ENCODE results near the gene HOXA13.
A peak's percentile ranks its signal among the peaks of the same experiment; 100 is the strongest.

Gene HOXA13

DNA sequence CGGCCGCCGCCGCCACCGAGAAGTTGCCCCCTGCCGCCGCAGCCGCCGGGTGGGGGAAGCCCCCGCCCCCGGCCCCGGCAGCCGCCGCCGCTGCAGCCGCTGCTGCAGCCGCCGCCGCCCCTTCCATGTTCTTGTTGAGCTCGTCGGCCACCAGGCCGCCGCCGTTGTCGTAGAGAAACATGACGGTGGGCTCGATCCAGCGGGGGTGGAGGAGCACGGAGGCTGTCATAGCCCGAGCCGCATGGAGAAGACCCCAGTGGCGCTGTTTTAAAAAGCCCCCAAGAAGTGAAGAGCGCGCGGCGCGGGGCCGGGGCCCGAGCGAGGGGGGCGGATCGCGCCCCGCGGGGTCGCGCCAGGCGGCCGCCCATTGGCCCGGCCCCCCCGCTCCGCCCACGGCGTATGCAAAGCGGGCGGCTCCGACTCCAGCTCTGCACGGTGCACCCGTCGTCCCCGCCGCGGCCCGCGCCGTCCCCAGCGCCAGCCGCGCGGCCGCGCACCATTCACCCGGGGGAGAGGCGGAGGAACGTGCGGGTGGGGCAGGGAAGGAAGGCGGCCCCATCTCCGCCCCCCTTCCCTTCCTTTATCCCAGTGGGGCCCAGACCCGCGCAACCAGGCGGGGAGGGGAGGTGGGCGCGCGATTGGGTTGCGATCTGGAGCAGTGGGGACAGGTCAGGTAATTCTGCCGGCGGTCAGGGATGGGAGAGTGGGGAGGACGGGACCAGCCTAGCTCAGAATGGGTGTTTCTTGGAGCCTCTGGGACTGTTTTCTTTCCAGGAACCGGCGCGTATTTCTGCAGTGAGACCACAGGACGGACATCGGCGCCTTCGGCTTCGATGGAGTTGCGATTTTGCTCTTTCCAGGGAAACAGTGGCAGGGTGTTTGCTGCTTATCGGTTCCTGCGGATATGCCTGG is at the start of gene HOXA13:
HOXA13 (minus strand) TSS at position 243 of the 912 bp plus-strand sequence; CDS start at position 229, 14 bp downstream.
- Mint-ChIP-seq H3K9me3 (no peaks in the 10 kb centered on the region), H3K27me3 (peaks cover 79% of the 10 kb centered on the region), H3K36me3 (no peaks in the 10 kb centered on the region), H3K27ac (no peak within 1 kb of the TSS), H3K4me3 (peak within 1 kb of the TSS; percentile 83), H3K4me1 (peaks cover 36% of the 10 kb centered on the region)
- ATAC-seq: peak; percentile 58

DNA sequence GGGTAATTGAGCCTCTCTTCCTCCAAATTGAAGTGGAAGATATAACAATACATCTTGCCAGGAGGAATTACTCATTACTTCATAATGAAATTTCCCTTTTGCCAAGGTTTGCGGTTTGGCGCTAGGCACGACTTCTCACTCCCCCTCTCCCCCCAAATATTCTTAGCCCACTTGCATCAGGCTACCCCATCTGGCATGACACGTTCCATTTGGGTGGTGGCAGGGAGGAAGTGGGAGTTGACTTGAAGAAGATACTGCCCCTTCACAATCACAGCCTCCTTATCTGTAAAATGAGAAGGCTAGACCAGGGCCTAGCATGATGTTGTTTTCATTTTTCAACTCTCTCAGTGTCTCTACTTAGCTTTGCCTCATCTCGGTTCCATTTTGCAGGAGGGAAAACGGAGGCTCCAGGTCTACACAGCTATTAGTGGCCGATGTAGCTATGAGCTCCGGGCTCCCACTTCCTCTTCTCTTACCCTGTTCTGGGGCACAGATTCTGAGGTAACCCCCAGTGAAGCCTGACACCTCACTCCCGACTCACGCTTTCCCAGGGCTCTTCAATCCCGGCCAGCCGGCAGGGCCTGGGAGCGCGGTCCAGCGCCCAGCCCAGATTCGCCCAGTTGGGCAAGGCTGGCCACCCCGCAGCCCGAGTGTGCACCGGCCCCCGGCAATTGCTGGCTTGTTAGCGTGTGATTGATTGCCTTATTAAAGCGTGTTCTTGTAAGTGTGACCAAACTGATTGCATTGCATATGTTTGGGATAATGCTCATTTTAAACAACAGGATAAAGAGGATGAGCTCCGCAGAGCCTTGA is 49.2 kb upstream of the HOXA13 start:
- ATAC-seq: peak; percentile 34
- H3K4me1 Mint-ChIP-seq: peaks cover 37% of the 10 kb centered on the region
- H3K27me3 Mint-ChIP-seq: peaks cover 97% of the 10 kb centered on the region
- H3K4me3 Mint-ChIP-seq: no peak overlapping the region
- H3K27ac Mint-ChIP-seq: no peak overlapping the region
- H3K9me3 Mint-ChIP-seq: no peaks in the 10 kb centered on the region
- H3K36me3 Mint-ChIP-seq: no peaks in the 10 kb centered on the region

DNA sequence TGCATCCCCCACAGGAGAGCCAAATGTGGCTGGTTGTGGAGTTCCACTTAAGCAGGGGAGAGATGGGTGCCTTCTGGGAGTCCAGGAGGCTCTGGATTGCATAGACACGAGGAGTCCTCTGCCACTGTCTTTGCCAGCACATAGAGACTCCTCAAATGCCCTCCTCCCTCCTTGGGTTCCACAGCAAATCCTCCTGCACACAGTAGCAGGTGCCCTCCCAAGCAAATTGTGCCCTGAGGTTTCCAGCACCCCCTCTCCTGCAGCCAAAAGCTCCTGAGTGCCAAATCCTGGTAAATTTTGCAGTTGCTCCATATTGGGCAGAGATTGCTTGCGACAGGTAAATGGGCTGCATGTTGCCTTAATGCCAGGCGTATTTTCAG is 48.5 kb upstream of the HOXA13 start:
- Mint-ChIP-seq H3K27me3 (peaks cover 97% of the 10 kb centered on the region), H3K36me3 (no peaks in the 10 kb centered on the region), H3K4me1 (peaks cover 40% of the 10 kb centered on the region), H3K4me3 (no peak overlapping the region), H3K9me3 (no peaks in the 10 kb centered on the region), H3K27ac (no peak overlapping the region)
- ATAC-seq: no peak

DNA sequence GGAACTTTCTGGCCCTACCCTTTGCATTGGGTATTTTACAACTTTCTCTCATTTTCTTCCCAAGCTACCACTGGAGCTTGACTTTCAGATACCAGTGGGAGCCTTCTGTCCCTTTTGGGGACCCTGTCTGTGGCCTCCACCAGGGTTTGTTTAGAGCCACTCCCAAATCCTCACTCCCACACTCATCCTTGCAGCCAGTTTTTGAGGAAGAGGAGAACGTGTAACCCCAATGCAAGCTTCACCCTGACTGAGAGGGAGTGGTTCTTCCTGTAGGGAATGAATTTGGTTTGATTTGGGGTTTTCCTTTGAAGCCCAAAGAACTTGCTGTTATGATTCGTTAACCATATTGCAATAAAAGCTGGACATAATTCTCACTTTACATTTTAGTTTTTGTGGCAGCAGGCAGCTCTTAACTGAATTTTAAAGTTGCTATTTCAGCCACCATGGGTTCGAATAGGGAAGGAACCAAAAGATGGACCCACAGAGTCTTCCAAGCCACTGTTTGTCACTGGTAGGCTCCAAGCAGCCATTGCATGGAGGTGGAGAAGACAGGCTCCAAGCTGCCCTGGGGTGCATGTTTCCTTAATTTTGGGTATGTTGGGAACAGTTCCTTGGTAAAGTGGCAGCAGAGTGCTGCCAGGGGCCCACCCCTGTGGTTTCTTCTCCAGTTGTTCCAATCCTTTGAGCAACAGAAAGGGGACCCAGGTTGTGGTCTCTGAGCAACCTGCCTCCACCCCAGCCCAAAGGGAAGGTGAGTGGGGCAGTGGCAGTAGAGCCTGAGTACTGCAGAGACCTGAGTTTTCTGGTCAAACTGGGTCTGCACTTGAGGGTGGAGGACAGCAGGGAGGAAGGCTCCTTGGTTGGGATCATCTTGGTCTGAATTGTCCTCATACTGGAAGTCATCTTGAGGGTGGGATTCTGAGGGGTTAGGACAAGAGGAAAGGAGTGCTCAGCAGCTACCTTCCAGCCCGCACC is 47.8 kb upstream of the HOXA13 start:
- Mint-ChIP-seq H3K4me3 (no peak overlapping the region), H3K9me3 (no peaks in the 10 kb centered on the region), H3K36me3 (no peaks in the 10 kb centered on the region), H3K4me1 (peaks cover 40% of the 10 kb centered on the region), H3K27ac (no peak overlapping the region), H3K27me3 (peaks cover 96% of the 10 kb centered on the region)
- no peak for ATAC-seq

DNA sequence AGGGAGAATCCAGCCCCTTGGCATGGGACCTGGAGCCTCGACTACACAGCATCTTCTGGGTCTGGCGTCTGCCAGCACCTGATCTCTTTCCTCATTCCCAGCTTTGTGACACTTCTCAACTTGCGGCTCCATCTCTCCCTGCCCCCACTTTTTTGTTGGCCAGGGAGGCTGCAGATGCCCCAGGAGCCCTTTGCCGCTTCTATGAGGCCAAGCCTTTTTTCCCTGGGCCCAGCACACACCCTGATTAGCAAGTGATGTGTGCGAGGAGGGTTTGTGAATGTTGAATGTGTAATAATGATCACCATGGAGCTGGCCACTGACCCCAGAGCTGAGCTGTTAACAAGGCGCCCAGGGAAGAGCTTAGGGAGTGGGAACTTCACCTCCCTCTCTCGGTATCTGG is 47.1 kb upstream of the HOXA13 start:
- peaks cover 33% of the 10 kb centered on the region for H3K4me1 Mint-ChIP-seq
- H3K27me3 Mint-ChIP-seq: peaks cover 96% of the 10 kb centered on the region
- no peak overlapping the region for H3K4me3 Mint-ChIP-seq
- ATAC-seq: no peak
- no peaks in the 10 kb centered on the region for H3K9me3 Mint-ChIP-seq
- H3K27ac Mint-ChIP-seq: no peak overlapping the region
- no peaks in the 10 kb centered on the region for H3K36me3 Mint-ChIP-seq

DNA sequence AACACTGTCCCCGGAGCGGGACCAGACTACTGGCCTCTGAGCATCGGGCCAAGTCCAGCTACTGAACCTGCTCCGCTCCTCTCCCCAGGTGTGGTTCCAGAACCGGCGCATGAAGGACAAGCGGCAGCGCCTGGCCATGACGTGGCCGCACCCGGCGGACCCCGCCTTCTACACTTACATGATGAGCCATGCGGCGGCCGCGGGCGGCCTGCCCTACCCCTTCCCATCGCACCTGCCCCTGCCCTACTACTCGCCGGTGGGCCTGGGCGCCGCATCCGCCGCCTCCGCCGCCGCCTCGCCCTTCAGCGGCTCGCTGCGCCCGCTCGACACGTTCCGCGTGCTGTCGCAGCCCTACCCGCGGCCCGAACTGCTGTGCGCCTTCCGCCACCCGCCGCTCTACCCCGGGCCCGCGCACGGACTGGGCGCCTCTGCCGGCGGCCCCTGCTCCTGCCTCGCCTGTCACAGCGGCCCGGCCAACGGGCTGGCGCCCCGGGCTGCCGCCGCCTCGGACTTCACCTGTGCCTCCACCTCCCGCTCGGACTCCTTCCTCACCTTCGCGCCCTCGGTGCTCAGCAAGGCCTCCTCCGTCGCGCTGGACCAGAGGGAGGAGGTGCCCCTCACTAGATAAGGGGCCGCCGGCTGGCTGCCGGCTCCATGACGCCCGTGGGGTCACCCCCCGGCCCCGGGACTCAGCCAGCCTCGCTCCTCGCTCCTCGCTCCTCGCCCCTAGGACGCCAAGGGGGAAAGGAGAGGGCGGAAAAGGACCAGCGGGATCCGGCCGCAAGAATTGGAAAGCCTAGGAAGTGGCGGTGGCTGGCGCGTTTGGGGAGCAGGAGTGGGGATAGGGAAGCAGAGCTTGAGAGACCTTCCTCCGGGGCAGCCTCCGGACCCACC is 46.2 kb upstream of the HOXA13 start:
- Mint-ChIP-seq H3K27ac (no peak overlapping the region), H3K36me3 (no peaks in the 10 kb centered on the region), H3K9me3 (no peaks in the 10 kb centered on the region), H3K4me1 (peaks cover 32% of the 10 kb centered on the region), H3K27me3 (peaks cover 99% of the 10 kb centered on the region), H3K4me3 (no peak overlapping the region)
- no peak for ATAC-seq

DNA sequence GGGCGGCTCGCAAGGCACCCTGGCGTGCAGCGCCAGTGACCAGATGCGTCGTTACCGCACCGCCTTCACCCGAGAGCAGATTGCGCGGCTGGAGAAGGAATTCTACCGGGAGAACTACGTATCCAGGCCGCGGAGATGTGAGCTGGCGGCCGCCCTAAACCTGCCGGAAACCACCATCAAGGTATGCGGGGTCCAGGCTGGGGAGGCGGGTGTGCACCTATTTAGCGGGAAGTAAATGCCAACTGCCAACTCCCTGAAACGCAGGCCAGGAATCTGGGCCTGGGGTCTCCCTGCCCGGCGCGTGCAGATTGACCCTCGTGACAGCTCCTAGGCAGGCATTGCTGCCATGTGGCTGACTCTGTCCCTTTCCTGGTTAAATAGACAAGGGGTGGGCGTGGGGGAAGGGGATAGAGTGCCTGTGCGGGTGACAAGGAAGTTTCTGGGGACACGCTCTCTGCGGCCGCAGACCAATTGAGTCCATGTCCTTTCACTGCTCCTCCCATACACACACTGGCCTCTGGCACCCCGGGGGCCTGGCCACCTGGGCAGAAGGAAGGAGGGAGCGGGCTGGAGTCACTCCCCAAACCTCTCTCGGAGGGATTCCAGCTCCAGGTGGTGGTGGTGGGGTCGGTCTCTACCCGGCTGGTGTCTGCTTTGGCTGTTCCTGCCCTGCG is 45.4 kb upstream of the HOXA13 start:
- Mint-ChIP-seq H3K36me3 (no peaks in the 10 kb centered on the region), H3K9me3 (no peaks in the 10 kb centered on the region), H3K27me3 (peaks cover 99% of the 10 kb centered on the region), H3K4me3 (no peak overlapping the region), H3K4me1 (peaks cover 39% of the 10 kb centered on the region), H3K27ac (no peak overlapping the region)
- ATAC-seq: no peak

DNA sequence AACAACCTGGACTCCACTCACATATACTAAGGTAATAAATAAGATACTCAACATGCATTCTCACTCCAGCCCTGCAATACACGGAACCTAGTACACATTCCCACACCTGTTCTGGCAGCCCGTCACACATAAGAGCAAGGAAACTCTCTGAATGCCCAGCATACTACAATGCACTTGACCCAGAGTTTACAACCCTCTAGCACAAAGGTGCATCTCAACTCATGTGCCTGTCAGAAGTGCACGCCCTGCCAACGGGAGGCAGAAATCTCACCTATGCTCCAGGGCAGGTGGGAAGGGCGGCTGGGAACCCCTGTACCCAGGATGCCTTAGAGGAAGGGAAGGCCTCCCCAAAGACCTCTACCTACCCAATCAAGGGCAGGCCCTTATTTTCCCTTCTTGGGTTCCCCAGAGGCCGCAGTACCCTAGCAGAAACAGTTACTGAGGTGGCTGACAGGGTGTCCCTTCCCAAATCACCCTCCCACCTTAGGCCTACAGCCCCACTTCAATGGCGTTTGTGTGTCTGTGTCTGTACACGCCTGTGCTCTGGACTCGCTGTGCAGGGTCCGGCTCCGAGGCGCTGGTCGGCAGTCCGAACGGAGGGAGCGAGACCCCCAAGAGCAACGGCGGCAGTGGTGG is 44.7 kb upstream of the HOXA13 start:
- H3K36me3 Mint-ChIP-seq: no peaks in the 10 kb centered on the region
- no peaks in the 10 kb centered on the region for H3K9me3 Mint-ChIP-seq
- H3K27me3 Mint-ChIP-seq: peaks cover 99% of the 10 kb centered on the region
- no peak overlapping the region for H3K4me3 Mint-ChIP-seq
- no peak for ATAC-seq
- H3K4me1 Mint-ChIP-seq: peaks cover 41% of the 10 kb centered on the region
- H3K27ac Mint-ChIP-seq: no peak overlapping the region

DNA sequence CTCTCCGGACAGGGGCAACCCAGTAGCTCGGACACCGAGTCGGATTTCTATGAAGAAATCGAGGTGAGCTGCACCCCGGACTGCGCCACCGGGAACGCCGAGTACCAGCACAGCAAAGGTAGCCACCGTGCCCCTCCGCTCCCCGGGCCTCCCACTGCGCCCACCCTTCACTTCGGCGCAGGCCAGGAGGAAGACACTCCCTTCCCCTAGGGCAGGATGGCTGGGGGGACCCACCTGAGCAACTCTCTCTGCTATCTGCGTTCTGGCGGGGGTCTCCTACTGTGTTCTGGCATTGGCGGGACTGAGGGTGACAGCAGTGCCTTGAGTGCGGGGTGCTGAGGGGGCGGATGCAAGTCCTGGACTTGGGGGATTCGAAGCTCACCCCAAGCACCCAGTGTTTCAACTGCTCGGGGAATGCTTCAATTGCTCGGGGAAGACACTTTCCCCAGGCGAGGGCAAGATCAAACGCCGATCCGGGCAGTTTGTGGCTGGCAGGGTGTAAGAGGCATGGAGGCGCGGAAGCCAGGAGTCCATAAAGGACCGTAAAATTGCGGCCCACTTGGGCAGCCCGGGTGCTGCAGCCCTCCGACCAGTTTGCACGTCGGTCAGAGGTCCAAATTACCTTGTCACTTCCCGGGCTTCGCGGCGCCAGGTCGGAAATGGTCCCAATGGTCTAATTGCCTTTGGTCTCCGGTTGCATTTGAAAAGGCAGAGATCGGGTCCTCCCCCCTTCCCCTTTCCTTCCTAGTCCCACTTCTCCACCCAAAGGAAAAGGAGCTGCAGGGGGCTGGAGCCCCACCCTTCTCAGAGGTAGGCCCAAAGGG is 43.7 kb upstream of the HOXA13 start:
- ATAC-seq: no peak
- no peaks in the 10 kb centered on the region for H3K36me3 Mint-ChIP-seq
- peak overlapping the region; percentile 18 for H3K4me3 Mint-ChIP-seq
- no peak overlapping the region for H3K27ac Mint-ChIP-seq
- H3K27me3 Mint-ChIP-seq: peaks cover 97% of the 10 kb centered on the region
- H3K4me1 Mint-ChIP-seq: peaks cover 36% of the 10 kb centered on the region
- H3K9me3 Mint-ChIP-seq: no peaks in the 10 kb centered on the region

DNA sequence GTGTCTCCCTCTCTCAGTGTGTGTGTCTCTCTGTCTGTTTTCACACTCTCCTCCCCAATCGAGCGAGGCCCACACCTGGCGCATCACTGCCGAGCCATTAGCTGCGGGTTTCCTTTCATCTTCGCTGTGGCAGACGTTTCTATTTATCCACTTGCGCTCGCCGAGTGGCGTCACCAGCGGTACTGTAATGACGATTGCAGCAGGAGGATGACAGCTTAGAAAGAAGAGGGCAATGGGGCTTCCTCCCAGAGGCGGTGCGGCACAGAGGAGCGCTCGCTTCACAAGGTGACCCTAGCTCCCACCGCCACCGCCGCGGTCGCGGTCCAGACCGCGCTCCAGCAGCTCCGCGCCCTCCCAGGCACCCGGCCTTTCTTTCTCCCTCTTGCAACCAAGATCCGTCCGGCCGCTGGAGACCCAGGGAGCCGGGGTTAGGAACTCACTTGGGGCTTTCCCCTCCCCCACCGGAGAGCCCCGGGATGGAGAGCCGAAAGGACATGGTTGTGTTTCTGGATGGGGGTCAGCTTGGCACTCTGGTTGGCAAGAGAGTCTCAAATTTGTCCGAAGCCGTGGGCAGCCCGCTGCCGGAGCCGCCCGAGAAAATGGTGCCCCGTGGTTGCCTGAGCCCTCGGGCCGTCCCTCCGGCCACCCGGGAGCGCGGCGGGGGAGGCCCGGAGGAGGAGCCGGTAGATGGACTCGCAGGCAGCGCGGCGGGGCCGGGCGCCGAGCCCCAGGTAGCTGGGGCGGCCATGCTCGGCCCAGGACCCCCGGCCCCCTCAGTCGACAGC is 42.9 kb upstream of the HOXA13 start, which contains the start of gene EVX1:
EVX1 (plus strand) TSS at position 248 of the 785 bp plus-strand sequence; CDS start at position 477, 229 bp downstream.
- H3K27ac Mint-ChIP-seq: no peak within 1 kb of the TSS
- peaks cover 36% of the 10 kb centered on the region for H3K4me1 Mint-ChIP-seq
- H3K36me3 Mint-ChIP-seq: no peaks in the 10 kb centered on the region
- H3K9me3 Mint-ChIP-seq: no peaks in the 10 kb centered on the region
- H3K27me3 Mint-ChIP-seq: peaks cover 97% of the 10 kb centered on the region
- peak within 1 kb of the TSS; percentile 18 for H3K4me3 Mint-ChIP-seq
- ATAC-seq: no peak

DNA sequence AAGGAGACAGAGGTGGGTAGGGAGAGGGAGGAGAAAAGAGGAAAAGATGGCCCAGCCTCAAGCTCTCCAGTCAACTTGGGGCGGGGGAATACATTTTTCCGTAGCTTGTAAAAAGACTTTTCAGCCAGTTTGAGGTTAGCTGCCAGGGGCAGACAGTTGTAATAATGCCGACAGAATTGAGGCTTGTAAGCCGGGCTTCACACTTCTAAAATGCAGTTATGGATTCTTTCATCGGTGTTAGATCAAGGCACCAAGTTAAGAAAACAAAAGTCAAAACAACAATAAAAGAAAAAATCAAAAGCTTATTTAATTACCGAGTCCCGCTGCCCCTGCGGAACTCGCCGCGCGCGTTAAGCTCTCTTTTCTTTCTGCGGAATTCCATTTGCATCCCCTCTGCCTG is 42.3 kb upstream of the HOXA13 start:
- Mint-ChIP-seq H3K9me3 (no peaks in the 10 kb centered on the region), H3K36me3 (no peaks in the 10 kb centered on the region), H3K27me3 (peaks cover 97% of the 10 kb centered on the region), H3K4me1 (peaks cover 36% of the 10 kb centered on the region), H3K27ac (no peak overlapping the region), H3K4me3 (no peak overlapping the region)
- no peak for ATAC-seq
